Loucy (cell line): ENCODE measurements around the gene RFC5.

Experiments
- CTCF ChIP-seq: fragments of 200-600 bp; sonication (generic); conservative IDR thresholded peaks from 2 replicates; pipeline ENCODE4 v1.5.1; 2014; ENCODE audit warnings: mild to moderate bottlenecking, antibody characterized with exemption, low read length
- EZH2phosphoT487 ChIP-seq: fragments of 200-600 bp; IDR thresholded peaks from 2 replicates; pipeline ENCODE4 v1.6.1; 2018; ENCODE audit warnings: antibody characterized with exemption, mild to moderate bottlenecking, moderate library complexity, borderline replicate concordance

GRCh38 chr12:118050972-118051910 is 34.7 kb downstream of the RFC5 start:
- no peak for TF ChIP-seq CTCF
- TF ChIP-seq EZH2phosphoT487 = no peak
